Raji (cell line): ENCODE results near the gene MARK3.

Experiments
- POLR2A ChIP-seq: IDR thresholded peaks from 2 replicates; pipeline ENCODE4 v1.6.1; 2011; ENCODE audit warnings: low read depth, low read length, control low read depth; ENCODE audit not compliant: insufficient read depth

Gene MARK3

DNA sequence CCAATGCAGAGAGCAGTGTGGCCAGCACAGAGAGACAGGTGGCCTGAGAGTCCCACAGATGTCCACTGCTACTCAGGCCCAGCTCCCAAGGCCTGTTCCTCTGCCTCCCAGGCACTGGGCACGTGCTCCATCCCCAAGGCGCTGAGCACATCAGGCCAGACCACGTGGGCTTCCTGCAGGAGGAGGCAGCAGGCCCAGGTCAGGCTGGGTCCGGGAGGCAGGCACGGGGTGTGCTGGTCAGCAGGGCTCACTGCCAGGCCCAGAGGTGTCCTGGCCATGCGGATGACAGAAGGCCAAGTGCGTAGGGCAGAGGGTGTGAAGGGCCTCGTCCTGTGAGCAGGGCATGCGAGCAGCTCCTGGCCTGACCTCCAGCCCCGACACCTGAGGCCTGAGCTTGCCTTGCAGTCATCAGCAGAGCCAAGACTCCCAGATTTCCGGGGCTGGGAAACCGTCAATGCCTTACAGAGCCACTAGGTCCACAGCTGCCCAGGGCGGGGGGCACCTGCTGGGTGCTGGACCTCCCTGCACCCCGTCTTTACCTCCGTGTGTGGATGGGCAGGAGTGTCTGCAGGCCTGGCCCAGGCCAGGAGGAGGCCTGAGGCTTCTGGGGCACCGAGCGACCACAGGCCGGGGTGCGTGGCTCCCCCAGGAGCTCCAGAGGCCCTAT is 158.6 kb downstream of the MARK3 start:
- TF ChIP-seq POLR2A = no peak

GRCh38 chr14:103544388-103545218 is 159.4 kb downstream of the MARK3 start:
- no peak for TF ChIP-seq POLR2A

DNA sequence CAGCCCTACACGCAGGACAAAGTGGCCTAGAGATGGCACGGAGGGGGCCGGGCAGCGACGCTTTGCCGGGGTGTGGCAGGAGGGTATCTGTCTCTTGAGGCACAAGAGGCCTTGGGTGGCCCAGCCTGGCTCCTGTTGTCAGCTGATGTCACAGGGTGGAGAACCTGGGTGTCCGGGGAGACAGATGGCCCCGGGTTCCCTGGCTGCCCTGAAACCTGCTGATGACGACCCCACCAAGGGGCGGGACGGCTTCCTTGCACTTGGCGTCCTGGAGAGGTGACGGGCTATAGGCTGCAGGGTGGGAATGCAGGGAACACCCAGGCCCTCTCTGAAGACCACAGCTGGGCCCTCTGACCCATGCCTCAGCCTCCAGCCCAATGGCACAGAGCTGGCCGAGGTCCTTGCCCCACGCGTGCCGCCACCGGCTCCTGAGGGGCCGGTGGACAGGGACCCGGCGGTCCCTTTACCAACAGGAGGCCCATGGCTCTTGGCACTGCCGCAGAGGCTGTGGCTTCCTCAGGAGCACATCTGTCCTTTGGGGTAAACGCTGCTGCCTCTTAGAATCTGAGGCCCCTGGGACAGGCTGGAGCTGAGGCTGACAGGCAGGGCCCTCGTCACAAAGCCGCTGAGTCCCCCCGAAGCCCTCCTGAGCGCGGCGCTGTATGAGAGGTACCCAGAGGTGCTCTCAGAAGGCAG is 160.2 kb downstream of the MARK3 start:
- TF ChIP-seq POLR2A = no peak

DNA sequence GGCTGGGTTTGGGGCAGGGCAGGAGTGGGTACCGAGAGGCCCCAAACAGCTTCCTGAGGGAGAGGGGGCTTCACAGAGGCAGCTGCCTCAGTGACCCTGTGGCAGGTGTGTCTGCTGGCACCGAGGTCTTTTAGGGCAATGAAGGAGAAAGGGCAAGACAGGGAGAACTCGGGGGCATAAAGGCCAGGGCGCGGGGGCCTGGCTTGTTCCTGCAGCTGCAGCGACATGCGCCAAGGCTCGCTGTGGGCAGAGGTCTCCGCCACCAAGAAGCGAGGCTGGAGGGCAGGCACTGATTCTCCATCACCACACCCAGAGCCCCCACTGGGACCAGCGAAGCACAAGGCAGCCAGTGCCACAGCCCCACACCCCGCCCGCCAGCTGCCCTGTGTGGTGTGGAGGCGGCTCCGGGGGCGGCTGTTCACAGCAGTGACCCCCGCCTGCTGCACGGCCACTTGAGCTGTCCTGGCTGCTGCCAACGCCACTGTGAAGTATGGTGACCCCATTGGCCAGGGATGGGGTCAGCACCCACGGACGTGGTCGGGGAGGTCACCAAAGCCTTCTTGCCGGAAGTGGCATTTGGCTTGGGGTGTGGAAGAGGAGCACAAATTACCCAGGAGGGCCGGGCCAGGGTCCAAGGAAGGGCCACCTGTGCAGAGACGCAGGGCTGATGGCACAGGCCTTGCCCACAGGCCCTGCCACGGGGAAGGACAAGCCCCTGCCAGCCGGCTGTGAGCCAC is 160.9 kb downstream of the MARK3 start:
- TF ChIP-seq POLR2A = no peak

GRCh38 chr14:103546652-103547454 is 161.6 kb downstream of the MARK3 start:
- TF ChIP-seq POLR2A = no peak

DNA sequence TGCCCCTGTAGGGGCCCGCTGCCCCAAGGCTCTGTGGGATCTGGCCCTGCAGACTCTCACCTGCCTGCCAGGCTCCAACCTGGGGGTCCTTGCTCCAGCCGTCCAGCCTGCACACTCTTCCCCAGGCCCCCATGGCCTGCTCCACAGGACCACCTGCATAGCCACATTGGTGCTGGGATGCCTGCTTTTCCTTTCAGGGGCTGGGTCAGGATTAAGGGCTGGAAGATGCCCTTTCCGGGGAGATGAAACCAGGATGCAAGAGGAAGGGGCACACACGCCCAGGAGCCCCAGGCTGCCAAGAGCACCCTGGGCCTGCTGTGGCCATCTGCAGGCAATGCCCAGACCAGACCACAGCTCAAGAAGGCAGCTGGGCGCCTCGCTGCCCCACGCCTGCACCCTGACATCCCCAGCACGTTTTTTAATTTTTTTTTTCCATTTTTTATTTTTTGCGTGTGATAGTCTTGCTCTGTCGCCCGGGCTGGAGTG is 162.3 kb downstream of the MARK3 start:
- TF ChIP-seq POLR2A = no peak

- no peak for TF ChIP-seq POLR2A
Measured at GRCh38 chr14:103547941-103548462, 162.8 kb downstream of the MARK3 start.

DNA sequence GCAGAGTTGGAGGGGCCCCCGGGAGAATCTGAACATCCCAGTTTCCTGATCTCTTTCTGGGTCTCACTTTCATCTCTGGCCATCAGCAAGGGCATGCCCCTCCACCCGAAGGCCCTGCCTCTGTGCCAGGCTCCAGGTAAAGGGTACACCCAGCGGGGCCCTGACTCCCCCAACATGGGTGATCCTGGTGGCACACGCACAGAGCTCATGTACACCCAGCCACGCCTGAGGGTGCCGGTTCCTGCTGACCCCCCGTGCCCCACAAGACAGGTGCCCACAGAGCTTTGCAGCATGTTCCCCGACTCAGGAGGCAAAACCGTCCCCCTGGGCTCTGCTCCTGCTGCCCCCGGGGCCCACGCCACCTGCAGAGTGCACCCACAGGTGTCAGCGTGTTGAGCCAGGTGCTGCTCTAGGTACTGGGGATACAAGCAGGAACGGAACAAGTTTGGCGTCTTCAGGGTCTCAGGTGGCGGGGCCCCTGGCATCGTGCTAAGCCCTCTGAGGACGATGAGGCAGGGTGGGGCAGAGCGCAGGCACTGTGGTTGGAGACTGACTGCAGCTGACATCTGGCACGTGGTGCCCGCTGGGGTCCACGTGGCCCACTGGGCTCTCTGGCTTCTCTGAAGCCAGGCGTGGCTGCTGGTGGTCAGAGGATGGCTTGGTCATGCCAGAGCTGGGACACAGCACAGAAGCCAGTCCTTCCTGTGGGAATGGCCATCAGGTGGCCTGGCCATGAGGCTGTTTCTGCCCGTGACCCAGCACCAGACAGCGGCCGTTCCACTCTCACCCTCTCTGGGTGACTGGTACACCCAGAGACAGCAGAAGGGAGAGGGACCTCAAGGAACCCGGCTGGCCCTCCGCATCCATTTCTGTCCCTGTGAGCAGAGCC is 163.5 kb downstream of the MARK3 start:
- TF ChIP-seq POLR2A = no peak

DNA sequence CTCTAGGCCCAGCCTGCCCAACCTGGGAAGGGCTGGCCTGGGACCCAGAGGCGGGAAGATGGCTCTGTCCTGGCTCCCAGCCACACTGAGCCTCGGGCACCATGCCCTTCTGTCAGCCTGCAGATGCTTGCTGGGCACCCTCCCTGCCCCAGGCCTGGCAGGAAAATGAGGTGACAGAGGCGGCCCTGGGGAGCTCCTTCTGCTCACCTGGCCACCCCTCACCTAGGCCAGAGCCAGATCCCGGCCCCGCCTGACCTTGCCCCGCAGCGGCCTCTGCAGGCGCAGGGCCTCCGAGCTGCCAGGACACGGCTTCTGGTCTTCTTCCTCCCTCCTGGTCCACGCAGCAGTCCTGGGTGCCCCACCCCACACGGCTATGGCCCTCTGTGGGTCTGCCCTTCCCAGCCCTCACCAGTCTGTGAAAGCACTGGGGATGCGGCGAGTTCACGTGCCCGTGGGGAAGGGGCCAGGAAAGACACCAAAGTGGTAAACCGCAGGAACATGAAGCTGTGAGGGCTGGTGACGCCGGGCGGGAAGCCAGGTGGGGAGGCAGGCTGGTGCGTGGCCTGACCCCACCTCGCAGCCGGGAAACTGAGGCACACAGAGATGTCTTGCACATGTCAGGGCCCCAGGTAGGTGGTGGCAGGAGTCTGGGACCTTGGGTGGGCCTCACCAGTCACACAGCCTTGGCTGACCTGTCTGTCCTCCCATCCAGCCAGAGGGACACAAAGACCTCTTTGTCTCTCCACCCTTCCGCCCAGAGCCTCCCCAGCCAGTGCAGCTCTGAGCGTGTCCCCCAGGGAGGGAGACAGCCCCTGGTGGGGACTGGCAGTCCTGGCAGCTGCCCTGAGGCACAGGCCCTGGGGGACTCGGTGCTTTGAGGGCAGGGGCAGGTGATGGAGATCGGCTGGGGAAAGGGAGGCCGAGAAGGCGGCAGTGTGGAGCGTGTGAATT is 164.4 kb downstream of the MARK3 start:
- no peak for TF ChIP-seq POLR2A

- no peak for TF ChIP-seq POLR2A
Measured at GRCh38 chr14:103550451-103551337, 165.5 kb downstream of the MARK3 start.

DNA sequence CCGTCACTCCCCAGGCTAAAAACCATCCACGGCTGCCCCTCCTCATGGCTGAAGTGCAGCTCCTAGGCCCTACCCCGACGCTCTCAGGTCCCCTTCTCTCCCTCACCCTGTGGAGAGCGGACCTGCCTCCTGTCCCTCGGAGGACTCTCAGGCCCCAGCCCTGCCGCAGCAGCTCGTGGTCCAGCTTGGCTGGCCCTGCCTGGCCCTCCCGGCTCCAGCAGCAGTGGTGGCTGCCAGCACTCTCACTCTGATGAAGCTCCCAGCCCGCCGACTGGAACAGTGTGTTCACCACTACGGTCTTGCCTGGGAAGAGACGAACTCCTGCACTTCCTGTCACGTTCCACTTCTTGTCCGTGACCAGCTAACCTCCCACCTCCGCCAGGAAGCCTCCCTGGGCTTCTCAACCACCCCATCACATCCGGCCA is 166.1 kb downstream of the MARK3 start:
- no peak for TF ChIP-seq POLR2A
